Activated naive CD8-positive, alpha-beta T cell (primary cell): ENCODE data around the gene FGFBP2.

Experiments
- H3K27ac Mint-ChIP-seq: one replicate; pipeline ENCODE4 v1.8.0; 2021; ENCODE audit warnings: mixed read lengths
- H3K27me3 Mint-ChIP-seq: one replicate; pipeline ENCODE4 v1.8.0; 2021; ENCODE audit warnings: mixed read lengths
- H3K36me3 Mint-ChIP-seq: one replicate; pipeline ENCODE4 v1.8.0; 2021; ENCODE audit warnings: mixed read lengths
- H3K4me1 Mint-ChIP-seq: one replicate; pipeline ENCODE4 v1.8.0; 2021; ENCODE audit warnings: low read depth, mixed read lengths
- H3K4me3 Mint-ChIP-seq: one replicate; pipeline ENCODE4 v1.8.0; 2021; ENCODE audit warnings: mild to moderate bottlenecking, mixed read lengths
- H3K9me3 Mint-ChIP-seq: one replicate; pipeline ENCODE4 v1.8.0; 2021; ENCODE audit warnings: low read depth, mixed read lengths

The FGFBP2 gene

GRCh38 chr4:15963001-15963451, at the start of gene FGFBP2:
TSS of gene FGFBP2 (minus strand) at chr4:15963175. CDS start at chr4:15963129, 46 bp downstream.
- Mint-ChIP-seq H3K4me3 (peak within 1 kb of the TSS; percentile 78), H3K4me1 (peaks cover 30% of the 10 kb centered on the region), H3K27ac (peak within 1 kb of the TSS; percentile 85), H3K27me3 (no peaks in the 10 kb centered on the region), H3K9me3 (no peaks in the 10 kb centered on the region), H3K36me3 (no peaks in the 10 kb centered on the region)

- H3K9me3 Mint-ChIP-seq = no peaks in the 10 kb centered on the region
- H3K27me3 Mint-ChIP-seq = peaks cover 3% of the 10 kb centered on the region
- H3K4me3 Mint-ChIP-seq = no peak overlapping the region
- no peaks in the 10 kb centered on the region for H3K36me3 Mint-ChIP-seq
- no peaks in the 10 kb centered on the region for H3K4me1 Mint-ChIP-seq
- H3K27ac Mint-ChIP-seq = no peak overlapping the region
These were observed 48.2 kb upstream of the FGFBP2 start for GRCh38 chr4:16011173-16011572.

DNA sequence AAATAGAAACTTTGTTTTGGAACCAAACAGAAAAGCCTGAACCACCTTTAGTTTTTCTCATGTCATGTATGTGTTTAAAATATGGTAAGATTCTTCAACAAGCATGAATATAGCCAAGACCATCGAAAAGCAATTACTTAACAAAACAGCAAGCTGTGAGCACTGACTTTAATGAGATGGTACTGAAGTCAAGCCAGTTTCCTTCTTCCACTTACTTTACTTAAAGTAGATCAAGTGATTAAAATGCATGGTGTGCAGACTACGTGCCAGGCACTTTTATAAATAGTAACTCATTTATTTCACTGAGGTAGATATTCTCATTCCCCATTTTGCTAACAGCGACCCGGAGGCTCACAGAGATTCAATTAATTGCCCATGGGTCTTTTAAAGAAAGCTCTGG, 46.2 kb upstream of the FGFBP2 start:
- Mint-ChIP-seq H3K4me3 (no peak overlapping the region), H3K9me3 (no peaks in the 10 kb centered on the region), H3K36me3 (no peaks in the 10 kb centered on the region), H3K27ac (no peak overlapping the region), H3K4me1 (no peaks in the 10 kb centered on the region), H3K27me3 (peaks cover 4% of the 10 kb centered on the region)

DNA sequence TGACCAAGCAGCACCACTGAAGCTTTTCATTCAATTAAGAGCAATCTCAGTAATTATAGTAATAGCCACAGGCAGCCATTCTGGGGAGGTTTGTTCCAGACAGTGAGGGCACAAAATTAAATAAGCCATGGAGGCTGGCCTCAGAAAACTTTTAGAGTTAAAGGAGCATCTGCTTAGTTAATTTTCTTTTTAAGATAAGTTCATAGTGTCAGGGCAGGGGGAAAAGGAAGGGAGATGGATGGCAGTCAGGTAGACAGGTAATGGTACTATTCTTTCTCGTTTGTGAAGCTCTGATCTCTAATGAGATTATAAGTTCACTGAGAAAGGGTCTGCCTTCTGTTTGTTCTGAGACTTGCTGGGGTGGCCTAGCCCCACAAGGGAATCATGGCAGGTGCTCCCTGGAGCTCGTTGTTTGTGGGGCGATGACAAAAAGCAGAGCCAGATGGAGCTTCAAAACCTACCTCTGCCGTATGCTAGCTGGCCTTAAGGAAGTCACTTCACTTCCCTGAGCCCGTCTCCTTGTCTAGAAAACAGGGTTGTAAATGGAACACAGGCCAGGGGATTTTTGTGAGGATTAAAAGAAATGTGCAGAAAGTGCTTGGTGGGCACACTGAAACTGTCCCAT, 44.6 kb upstream of the FGFBP2 start:
- H3K4me3 Mint-ChIP-seq = no peak overlapping the region
- H3K9me3 Mint-ChIP-seq = no peaks in the 10 kb centered on the region
- no peaks in the 10 kb centered on the region for H3K36me3 Mint-ChIP-seq
- peaks cover 4% of the 10 kb centered on the region for H3K27me3 Mint-ChIP-seq
- no peaks in the 10 kb centered on the region for H3K4me1 Mint-ChIP-seq
- H3K27ac Mint-ChIP-seq = no peak overlapping the region

DNA sequence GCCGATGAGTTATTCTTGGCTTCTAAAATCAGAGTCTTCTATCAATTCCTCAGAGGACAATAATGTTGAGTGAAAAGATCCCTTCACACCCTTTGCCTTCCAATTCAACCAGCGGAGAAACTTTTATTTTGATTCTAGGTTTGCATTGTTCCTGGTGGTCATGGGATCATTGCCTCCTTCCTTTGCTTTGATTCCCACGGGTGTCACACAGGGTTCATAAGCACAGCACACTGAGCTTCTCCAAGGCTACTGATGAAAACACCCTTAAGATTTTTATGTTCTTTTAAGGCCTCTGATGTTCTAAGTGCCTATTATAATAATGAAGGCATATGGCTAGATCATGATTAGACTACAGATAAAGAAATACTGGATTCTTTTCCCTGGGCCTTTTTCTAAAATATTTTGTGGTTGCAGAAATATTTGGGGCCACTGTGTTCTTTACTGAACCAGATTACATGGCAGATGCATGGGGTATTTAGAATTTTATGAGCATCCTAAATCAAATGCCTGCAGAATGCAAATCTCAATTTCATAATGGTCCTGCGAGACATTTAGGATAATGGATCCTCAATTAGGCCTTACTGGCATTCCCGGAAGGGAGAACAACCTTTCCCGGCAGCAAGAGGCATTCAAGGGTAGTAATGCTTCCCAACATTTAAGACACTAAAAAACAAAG, 43.9 kb upstream of the FGFBP2 start:
- Mint-ChIP-seq H3K36me3 (no peaks in the 10 kb centered on the region), H3K9me3 (no peaks in the 10 kb centered on the region)

DNA sequence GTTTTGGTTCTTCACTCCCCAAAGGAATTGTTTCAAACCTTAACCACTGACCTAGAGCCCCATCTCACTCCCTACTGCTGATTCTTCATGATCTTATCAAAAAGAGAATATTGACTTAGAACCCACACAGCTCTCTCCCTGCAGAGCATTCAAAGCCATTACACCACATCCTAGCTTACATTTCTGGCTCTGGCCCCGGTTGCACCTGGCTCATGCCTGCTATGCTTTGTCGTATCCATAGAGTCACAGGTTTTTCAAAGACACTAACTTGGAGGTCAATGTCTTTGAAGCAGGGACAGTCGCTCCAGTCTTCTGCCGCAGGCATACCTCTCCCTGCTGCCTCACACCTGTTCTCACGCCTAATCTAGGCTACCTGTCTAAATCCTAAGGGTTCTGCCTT, 42.7 kb upstream of the FGFBP2 start:
- no peaks in the 10 kb centered on the region for H3K9me3 Mint-ChIP-seq
- no peaks in the 10 kb centered on the region for H3K4me1 Mint-ChIP-seq
- no peaks in the 10 kb centered on the region for H3K36me3 Mint-ChIP-seq
- no peak overlapping the region for H3K27ac Mint-ChIP-seq
- peaks cover 4% of the 10 kb centered on the region for H3K27me3 Mint-ChIP-seq
- H3K4me3 Mint-ChIP-seq = no peak overlapping the region

More for the DNA sequence above, 43.9 kb upstream of the FGFBP2 start:
- Mint-ChIP-seq H3K4me3 (no peak overlapping the region), H3K27me3 (peaks cover 4% of the 10 kb centered on the region), H3K27ac (no peak overlapping the region), H3K4me1 (no peaks in the 10 kb centered on the region)

DNA sequence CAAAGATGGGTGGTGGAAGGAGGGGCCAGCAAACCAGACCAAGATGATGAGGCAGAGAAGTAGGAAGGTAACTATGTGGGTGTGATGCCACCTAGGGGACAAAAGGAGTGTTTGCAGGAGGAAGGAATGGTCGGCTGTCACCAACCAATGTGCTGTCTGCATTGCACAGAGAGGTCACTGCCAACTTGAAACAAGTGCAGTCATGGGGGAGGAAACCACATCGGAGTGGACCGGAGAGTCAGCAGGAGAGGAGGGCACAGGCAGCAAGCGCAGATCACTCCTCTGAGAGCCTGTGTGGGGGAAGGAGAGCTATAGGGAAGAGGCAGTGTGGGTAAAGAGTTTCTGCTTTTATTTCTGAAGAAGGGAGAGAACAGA, 38.5 kb upstream of the FGFBP2 start:
- Mint-ChIP-seq H3K36me3 (no peaks in the 10 kb centered on the region), H3K27me3 (peaks cover 1% of the 10 kb centered on the region), H3K9me3 (no peaks in the 10 kb centered on the region), H3K4me1 (no peaks in the 10 kb centered on the region), H3K27ac (no peak overlapping the region), H3K4me3 (no peak overlapping the region)

DNA sequence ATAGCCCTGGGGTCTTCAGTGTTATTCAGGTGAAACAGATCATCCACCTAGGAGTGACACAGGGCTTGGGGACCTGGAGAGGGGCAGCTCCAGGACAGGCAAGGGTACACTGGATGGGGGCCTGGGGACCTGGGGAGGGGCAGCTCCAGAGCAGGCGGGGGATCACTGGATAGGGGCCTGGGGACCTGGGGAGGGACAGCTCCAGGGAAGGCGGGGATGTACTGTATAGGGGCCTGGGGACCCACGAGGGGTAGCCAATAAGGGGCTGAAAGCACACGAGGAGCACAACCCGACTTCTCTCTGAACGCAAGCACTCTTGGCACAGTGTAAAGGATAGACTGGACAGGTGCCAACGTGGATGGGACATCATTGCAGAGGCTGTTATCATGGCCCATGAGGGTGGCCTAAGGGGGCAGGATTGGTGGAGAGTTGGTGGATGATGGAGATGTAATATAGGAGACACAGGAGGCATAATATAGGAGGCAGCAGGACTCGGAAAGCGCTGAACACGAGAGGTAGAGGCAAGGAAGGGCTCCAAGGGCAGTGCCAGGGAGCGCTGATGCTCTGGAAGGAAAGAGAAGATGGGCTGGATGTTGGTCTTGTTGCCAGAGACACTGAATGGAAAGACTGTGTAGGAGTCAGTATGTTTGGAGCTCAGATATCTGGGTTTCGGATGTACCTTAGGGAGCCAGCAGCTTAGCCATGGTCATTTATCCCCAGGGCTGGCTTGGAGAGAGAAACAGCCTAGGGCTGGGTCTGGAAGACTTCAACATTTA, 37.9 kb upstream of the FGFBP2 start:
- no peaks in the 10 kb centered on the region for H3K4me1 Mint-ChIP-seq
- H3K27me3 Mint-ChIP-seq = peaks cover under 1% of the 10 kb centered on the region
- no peaks in the 10 kb centered on the region for H3K9me3 Mint-ChIP-seq
- H3K36me3 Mint-ChIP-seq = no peaks in the 10 kb centered on the region
- H3K27ac Mint-ChIP-seq = no peak overlapping the region
- no peak overlapping the region for H3K4me3 Mint-ChIP-seq

- Mint-ChIP-seq H3K27ac (no peak overlapping the region), H3K27me3 (no peaks in the 10 kb centered on the region), H3K4me3 (no peak overlapping the region), H3K4me1 (peaks cover 3% of the 10 kb centered on the region), H3K36me3 (no peaks in the 10 kb centered on the region), H3K9me3 (no peaks in the 10 kb centered on the region)
These were observed 33.8 kb upstream of the FGFBP2 start for GRCh38 chr4:15996773-15997172.

- Mint-ChIP-seq H3K27me3 (no peaks in the 10 kb centered on the region), H3K4me1 (peaks cover 3% of the 10 kb centered on the region), H3K27ac (no peak overlapping the region), H3K9me3 (no peaks in the 10 kb centered on the region), H3K36me3 (no peaks in the 10 kb centered on the region), H3K4me3 (no peak overlapping the region)
These were observed 32.9 kb upstream of the FGFBP2 start for GRCh38 chr4:15995826-15996225.

DNA sequence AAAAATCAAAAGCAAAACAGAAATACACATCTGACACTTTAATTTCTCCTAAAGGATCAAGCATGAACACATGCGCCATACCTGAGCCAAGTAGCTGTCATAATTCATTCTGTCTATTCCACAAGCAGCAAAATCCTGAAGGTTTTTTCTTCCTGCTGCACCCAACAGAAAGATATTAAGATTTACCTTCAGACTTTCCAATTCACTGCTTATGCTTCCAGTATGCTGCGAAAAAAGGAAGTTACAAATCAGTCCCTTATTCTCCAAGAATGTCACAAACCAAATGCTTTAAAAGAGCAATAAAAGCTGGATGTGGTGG, 29.2 kb upstream of the FGFBP2 start:
- Mint-ChIP-seq H3K4me1 (peaks cover 3% of the 10 kb centered on the region), H3K9me3 (no peaks in the 10 kb centered on the region), H3K36me3 (no peaks in the 10 kb centered on the region), H3K4me3 (no peak overlapping the region), H3K27ac (no peak overlapping the region), H3K27me3 (no peaks in the 10 kb centered on the region)

DNA sequence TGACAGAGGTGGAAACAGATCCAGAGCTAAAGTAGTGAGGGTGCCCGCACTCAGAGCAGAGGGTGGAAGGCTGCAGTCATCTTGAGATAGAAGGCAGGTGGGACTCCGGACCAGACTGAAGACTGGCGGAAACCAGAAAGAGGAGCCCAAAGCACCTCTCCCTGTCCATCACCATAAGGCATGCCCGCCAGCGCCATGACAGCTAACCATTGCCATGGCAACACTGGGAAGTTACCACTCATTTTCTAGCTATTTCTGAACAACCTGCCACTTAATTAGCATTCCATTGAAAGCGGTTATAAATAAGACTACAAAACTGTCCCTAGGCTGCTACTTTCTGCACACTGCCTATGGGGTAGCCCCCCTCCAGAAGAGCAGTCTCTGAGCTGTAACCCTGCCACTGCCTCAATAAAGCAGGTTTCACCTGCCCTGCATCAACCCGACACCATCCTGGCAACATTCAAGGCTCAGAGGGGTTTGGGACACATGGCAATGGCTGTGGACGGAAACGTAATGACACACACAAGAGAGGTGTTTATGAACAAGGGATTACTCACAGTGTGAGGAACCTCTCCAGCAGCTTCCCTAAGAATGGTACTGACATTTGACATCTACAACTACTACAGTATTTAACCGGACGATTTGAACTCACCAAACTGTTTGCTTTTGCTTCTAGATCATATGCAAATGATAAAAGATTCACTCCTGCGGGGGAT, 27.8 kb upstream of the FGFBP2 start:
- Mint-ChIP-seq H3K4me1 (peaks cover 3% of the 10 kb centered on the region), H3K27me3 (no peaks in the 10 kb centered on the region), H3K9me3 (no peaks in the 10 kb centered on the region), H3K4me3 (no peak overlapping the region), H3K36me3 (no peaks in the 10 kb centered on the region), H3K27ac (no peak overlapping the region)

GRCh38 chr4:15989424-15989823, 26.4 kb upstream of the FGFBP2 start:
- H3K27ac Mint-ChIP-seq = no peak overlapping the region
- H3K4me3 Mint-ChIP-seq = no peak overlapping the region
- H3K27me3 Mint-ChIP-seq = peaks cover 1% of the 10 kb centered on the region
- peaks cover 3% of the 10 kb centered on the region for H3K4me1 Mint-ChIP-seq
- no peaks in the 10 kb centered on the region for H3K9me3 Mint-ChIP-seq
- H3K36me3 Mint-ChIP-seq = no peaks in the 10 kb centered on the region

GRCh38 chr4:15988222-15988621, 25.2 kb upstream of the FGFBP2 start:
- no peaks in the 10 kb centered on the region for H3K9me3 Mint-ChIP-seq
- no peak overlapping the region for H3K4me3 Mint-ChIP-seq
- H3K36me3 Mint-ChIP-seq = no peaks in the 10 kb centered on the region
- H3K27me3 Mint-ChIP-seq = peaks cover 1% of the 10 kb centered on the region
- no peak overlapping the region for H3K27ac Mint-ChIP-seq
- peaks cover 3% of the 10 kb centered on the region for H3K4me1 Mint-ChIP-seq

GRCh38 chr4:15986907-15987306, 23.9 kb upstream of the FGFBP2 start:
- Mint-ChIP-seq H3K27ac (no peak overlapping the region), H3K27me3 (peaks cover 1% of the 10 kb centered on the region), H3K9me3 (no peaks in the 10 kb centered on the region), H3K4me1 (peaks cover 1% of the 10 kb centered on the region), H3K36me3 (no peaks in the 10 kb centered on the region), H3K4me3 (no peak overlapping the region)
